ENCODE results near the gene LZTS3.

Gene LZTS3

GRCh38 chr20:3189561-3190131 is 16.3 kb upstream of the LZTS3 start:
- TF ChIP-seq TAF1 (IDR thresholded peaks at IDR 0.05; ENCODE audit: borderline replicate concordance, insufficient read depth, low read length) (no peak), POLR2AphosphoS5 (IDR thresholded peaks at IDR 0.05; ENCODE audit: low read depth, low read length) (no peak), SIN3A (IDR thresholded peaks at IDR 0.05; ENCODE audit: borderline replicate concordance, insufficient read depth, low read length) (no peak), FOXP2 (optimal IDR thresholded peaks at IDR 0.05; ENCODE audit: borderline replicate concordance, extremely low read depth, extremely low read length, insufficient read depth) (no peak), REST (IDR thresholded peaks at IDR 0.05; ENCODE audit: insufficient read depth in 1 of 2, low read depth in 2 of 2, low read length in 2 of 2) (no peak)

GRCh38 chr20:3188823-3189413 is 15.6 kb upstream of the LZTS3 start:
- TF ChIP-seq POLR2AphosphoS5 (IDR thresholded peaks at IDR 0.05; ENCODE audit: low read depth, low read length) (no peak), REST (IDR thresholded peaks at IDR 0.05; ENCODE audit: insufficient read depth in 1 of 2, low read depth in 2 of 2, low read length in 2 of 2) (no peak), FOXP2 (optimal IDR thresholded peaks at IDR 0.05; ENCODE audit: borderline replicate concordance, extremely low read depth, extremely low read length, insufficient read depth) (no peak), TAF1 (IDR thresholded peaks at IDR 0.05; ENCODE audit: borderline replicate concordance, insufficient read depth, low read length) (no peak), SIN3A (IDR thresholded peaks at IDR 0.05; ENCODE audit: borderline replicate concordance, insufficient read depth, low read length) (no peak)

- TF ChIP-seq TAF1 (IDR thresholded peaks at IDR 0.05; ENCODE audit: borderline replicate concordance, insufficient read depth, low read length) = no peak
- TF ChIP-seq FOXP2 (optimal IDR thresholded peaks at IDR 0.05; ENCODE audit: borderline replicate concordance, extremely low read depth, extremely low read length, insufficient read depth) = no peak
- TF ChIP-seq REST (IDR thresholded peaks at IDR 0.05; ENCODE audit: insufficient read depth in 1 of 2, low read depth in 2 of 2, low read length in 2 of 2) = no peak
- no peak for TF ChIP-seq SIN3A (IDR thresholded peaks at IDR 0.05; ENCODE audit: borderline replicate concordance, insufficient read depth, low read length)
- no peak for TF ChIP-seq POLR2AphosphoS5 (IDR thresholded peaks at IDR 0.05; ENCODE audit: low read depth, low read length)
These were observed 10.7 kb upstream of the LZTS3 start for GRCh38 chr20:3183896-3184612.

- TF ChIP-seq REST (IDR thresholded peaks at IDR 0.05; ENCODE audit: insufficient read depth in 1 of 2, low read depth in 2 of 2, low read length in 2 of 2) (no peak), FOXP2 (optimal IDR thresholded peaks at IDR 0.05; ENCODE audit: borderline replicate concordance, extremely low read depth, extremely low read length, insufficient read depth) (no peak), TAF1 (IDR thresholded peaks at IDR 0.05; ENCODE audit: borderline replicate concordance, insufficient read depth, low read length) (no peak), POLR2AphosphoS5 (IDR thresholded peaks at IDR 0.05; ENCODE audit: low read depth, low read length) (no peak), SIN3A (IDR thresholded peaks at IDR 0.05; ENCODE audit: borderline replicate concordance, insufficient read depth, low read length) (no peak)
These were observed 7.9 kb upstream of the LZTS3 start for GRCh38 chr20:3181270-3181669.
